Fibroblast of mammary gland (primary cell): ENCODE measurements around the gene PRADC1.
A peak's percentile ranks its signal among the peaks of the same experiment; 100 is the strongest.
"Not testable (repeated sequence)": the region's sequence is repeated elsewhere in the genome, so short reads cannot be mapped to it uniquely, and the experiment has no call there.

Experiments used
- DNase-seq: peaks from one replicate; pipeline ENCODE4 v3.0.0-alpha.2; 2010; ENCODE audit warnings: low read depth
- H3K4me3 ChIP-seq: 2 replicates; pipeline ENCODE4 v1.5.1; 2011; ENCODE audit warnings: low read depth, mild to moderate bottlenecking, low read length, moderate library complexity; ENCODE audit not compliant: control insufficient read depth
- CTCF ChIP-seq: conservative IDR thresholded peaks from 2 replicates; pipeline ENCODE4 v1.5.1; 2011; ENCODE audit warnings: low read depth, low read length, inconsistent platforms; ENCODE audit not compliant: control insufficient read depth, insufficient read depth

The PRADC1 gene

GRCh38 chr2:73263540-73264331 is 30.7 kb upstream of the PRADC1 start:
- DNase-seq = no peak
- no peak for TF ChIP-seq CTCF

GRCh38 chr2:73262691-73263429 is 29.8 kb upstream of the PRADC1 start:
- H3K4me3 ChIP-seq, DNase-seq: not testable (repeated sequence)

More at GRCh38 chr2:73263540-73264331, 30.7 kb upstream of the PRADC1 start:
- no peak overlapping the region for H3K4me3 ChIP-seq

- no peak overlapping the region for H3K4me3 ChIP-seq
- DNase-seq = no peak
- no peak for TF ChIP-seq CTCF
Measured at GRCh38 chr2:73262108-73262651, 29.1 kb upstream of the PRADC1 start.

GRCh38 chr2:73260338-73260984 is 27.4 kb upstream of the PRADC1 start:
- TF ChIP-seq CTCF = peak; percentile 53
- H3K4me3 ChIP-seq = no peak overlapping the region
- peak; percentile 49 for DNase-seq

GRCh38 chr2:73259704-73260337 is 26.8 kb upstream of the PRADC1 start:
- TF ChIP-seq CTCF = no peak
- no peak for DNase-seq
- H3K4me3 ChIP-seq = no peak overlapping the region

- no peak for TF ChIP-seq CTCF
- no peak overlapping the region for H3K4me3 ChIP-seq
- no peak for DNase-seq
Measured at GRCh38 chr2:73259276-73259675, 26.2 kb upstream of the PRADC1 start.
